ENCODE measurements around the gene PKNOX2. TPM values are rescaled to one million over a fixed set of nuclear protein-coding genes. Genes with fewer than 3 reads are reported as not detected.

The PKNOX2 gene
- total and polyA plus RNA-seq, 9 of the 15 experiments (the other 6 are each of a cell fraction or from before 2014, with no cell fraction given), result not detected

- FAIRE-seq (no peak), ATAC-seq (no peak), DNase-seq (ENCODE audit: extremely low read depth in 1 of 4, low spot score in 3 of 4) (no peak)
- Histone ChIP-seq H3K79me2 (ENCODE audit: control insufficient read depth, insufficient read depth, low read length) (no peaks in the 10 kb centered on the region), H3K9ac (ENCODE audit: insufficient read depth in 1 of 2, low read depth in 2 of 2, low read length in 2 of 2) (no peak overlapping the region), H3K4me3 (no peak overlapping the region), H4K20me1 (replicated peaks; ENCODE audit: control insufficient read depth, insufficient read depth, low read length) (no peaks in the 10 kb centered on the region), H3K9me3 (replicated peaks; ENCODE audit: control insufficient read depth, insufficient read depth, low read depth, low read length) (no peaks in the 10 kb centered on the region), H3K36me3 (ENCODE audit: control insufficient read depth, insufficient read depth, low read length) (no peaks in the 10 kb centered on the region), H3K27me3 (ENCODE audit: control insufficient read depth in 2 of 2, insufficient read depth in 2 of 2, low read length in 2 of 2) (peaks cover 32 to 70% of the 10 kb centered on the region in 2 experiments), H3K27ac (ENCODE audit: extremely low read depth, low read depth, low read length) (no peak overlapping the region), H3K9me1 (ENCODE audit: control insufficient read depth, insufficient read depth, low read length) (no peaks in the 10 kb centered on the region), H3K4me1 (replicated peaks in 1 of 2; ENCODE audit: control insufficient read depth in 2 of 2, insufficient read depth in 2 of 2, low read length in 2 of 2) (no peaks in the 10 kb centered on the region), H2AFZ (ENCODE audit: low read depth, low read length) (no peak overlapping the region), H3K4me2 (ENCODE audit: insufficient read depth, low read length) (no peak overlapping the region)
- TF ChIP-seq RCOR1 (IDR thresholded peaks at IDR 0.05; ENCODE audit: borderline replicate concordance in 1 of 2, low read depth in 2 of 2, low read length in 2 of 2) (no peak), ZNF717 (CRISPR knock-in tag; IDR thresholded peaks at IDR 0.05) (no peak), MCM2 (IDR thresholded peaks at IDR 0.05; ENCODE audit: low read depth) (no peak), GTF2B (IDR thresholded peaks at IDR 0.05; ENCODE audit: extremely low read depth, insufficient read length) (no peak), SPI1 (IDR thresholded peaks at IDR 0.05; ENCODE audit: borderline replicate concordance, low read depth, low read length) (no peak), PCBP2 (IDR thresholded peaks at IDR 0.05; ENCODE audit: low read depth, low read length, poor library complexity, severe bottlenecking) (no peak), ZNF707 (CRISPR knock-in tag; conservative IDR thresholded peaks at IDR 0.05) (no peak), NFIC (IDR thresholded peaks at IDR 0.05) (no peak), DEAF1 (CRISPR knock-in tag; IDR thresholded peaks at IDR 0.05) (no peak), ZNF263 (CRISPR knock-in tag; IDR thresholded peaks at IDR 0.05; ENCODE audit: borderline replicate concordance) (no peak), ZNF41 (CRISPR knock-in tag; conservative IDR thresholded peaks at IDR 0.05) (no peak), SIN3A (IDR thresholded peaks at IDR 0.05; ENCODE audit: borderline replicate concordance in 2 of 2, control insufficient read depth in 1 of 2, low read depth in 2 of 2, low read length in 2 of 2) (no peak), SREBF1 (IDR thresholded peaks at IDR 0.05; ENCODE audit: borderline replicate concordance, low read depth, low read length) (no peak), OTX1 (CRISPR knock-in tag; IDR thresholded peaks at IDR 0.05) (no peak), NRF1 (conservative IDR thresholded peaks at IDR 0.05 in 1 of 2, IDR thresholded peaks at IDR 0.05 in 1 of 2) (no peak), TRIM24 (IDR thresholded peaks at IDR 0.05) (no peak)
- no TSS peak for BruUV-seq (replicated peaks)
- in situ Hi-C loops (cut with MboI), result loop anchor here (5.0 kb wide), 1 partner anchor 54 kb away; the partner anchor contains the start of gene PKNOX2
- ChIA-PET POLR2A (interaction anchor here (0.6 kb wide), 1 partner anchor 79 kb away, joined by 3 read pairs; no protein-coding TSS in a partner anchor), CTCF (ENCODE audit: low intra/inter-chr PET ratio) (interaction anchor here (0.6 kb wide), 1 partner anchor 102 kb away, joined by 7 read pairs; no protein-coding TSS in a partner anchor)
- intact Hi-C loops (cut with micrococcal nuclease), result no loop called here
- 0% methylated on average over 6 of the region's 6 CpGs for WGBS (ENCODE audit: insufficient coverage, low coverage, missing lambda C conversion rate)
Observed at GRCh38 chr11:125215976-125216375, 51.4 kb downstream of the PKNOX2 start.
